Fibroblast of the aortic adventitia (primary cell): Measurements from ENCODE around the gene DEFB129. TPM values are rescaled to one million over a fixed set of nuclear protein-coding genes. Genes with fewer than 3 reads are reported as not detected.

ENCODE experiments used
- DNase-seq: peaks from one replicate; pipeline ENCODE4 v3.0.0-alpha.2; 2010; ENCODE audit warnings: low read depth
- H3K4me3 ChIP-seq: 2 replicates; pipeline ENCODE4 v1.5.1; 2011; ENCODE audit warnings: low read depth, mild to moderate bottlenecking, control low read depth, low read length, moderate library complexity
- CTCF ChIP-seq: IDR thresholded peaks from 2 replicates; pipeline ENCODE4 v1.5.1; 2011; ENCODE audit warnings: mild to moderate bottlenecking, low read length, control low read depth, inconsistent platforms; ENCODE audit not compliant: insufficient read depth
- total RNA-seq: library from RNA; depleted of rRNA; stranded (reverse); fragments of >200 nt; gene quantifications from 2 replicates; pipeline ENCODE4 v1.2.3, GENCODE V29; 2012; ENCODE audit warnings: low replicate concordance

The DEFB129 gene
- total RNA-seq, 1 donor: not detected

DNA sequence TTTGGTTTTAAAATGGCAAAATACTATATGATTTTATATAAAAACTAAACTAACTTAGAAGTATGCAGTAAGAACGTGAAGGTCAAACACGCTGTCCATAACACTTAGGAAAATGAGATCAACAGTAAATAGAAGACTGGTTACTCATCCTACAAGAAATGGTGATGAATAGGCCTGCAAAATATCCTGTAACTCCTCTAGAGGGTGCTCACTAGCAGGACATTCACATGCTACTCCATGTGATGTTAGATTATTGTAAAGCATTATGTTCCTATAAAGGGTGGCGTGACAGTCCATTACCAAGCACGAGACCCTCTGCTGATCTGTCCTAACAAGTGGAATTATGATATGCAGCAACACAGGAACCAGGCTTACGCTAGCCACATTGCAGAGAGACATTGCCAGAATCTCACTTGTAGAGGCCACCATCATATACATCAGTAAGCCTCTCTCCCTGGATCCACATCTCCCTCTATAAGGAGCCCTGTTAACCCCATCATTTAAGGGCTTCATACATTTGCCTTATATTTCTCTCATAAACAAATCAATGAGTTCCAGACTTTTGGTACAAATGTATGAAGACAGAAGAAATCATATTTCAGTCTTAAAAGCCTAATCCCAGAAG is 18.0 kb upstream of the DEFB129 start:
- TF ChIP-seq CTCF: peak; percentile 71
- DNase-seq: peak; percentile 80
- H3K4me3 ChIP-seq: no peak overlapping the region

GRCh38 chr20:210809-211502 is 16.1 kb upstream of the DEFB129 start:
- DNase-seq: no peak
- TF ChIP-seq CTCF: no peak
- H3K4me3 ChIP-seq: no peak overlapping the region

- DNase-seq: no peak
- TF ChIP-seq CTCF: no peak
- no peak overlapping the region for H3K4me3 ChIP-seq
These were observed 12.7 kb upstream of the DEFB129 start for GRCh38 chr20:214383-214782.

- H3K4me3 ChIP-seq: no peak overlapping the region
- no peak for DNase-seq
- TF ChIP-seq CTCF: no peak
These were observed 11.3 kb upstream of the DEFB129 start for GRCh38 chr20:215796-216195.

DNA sequence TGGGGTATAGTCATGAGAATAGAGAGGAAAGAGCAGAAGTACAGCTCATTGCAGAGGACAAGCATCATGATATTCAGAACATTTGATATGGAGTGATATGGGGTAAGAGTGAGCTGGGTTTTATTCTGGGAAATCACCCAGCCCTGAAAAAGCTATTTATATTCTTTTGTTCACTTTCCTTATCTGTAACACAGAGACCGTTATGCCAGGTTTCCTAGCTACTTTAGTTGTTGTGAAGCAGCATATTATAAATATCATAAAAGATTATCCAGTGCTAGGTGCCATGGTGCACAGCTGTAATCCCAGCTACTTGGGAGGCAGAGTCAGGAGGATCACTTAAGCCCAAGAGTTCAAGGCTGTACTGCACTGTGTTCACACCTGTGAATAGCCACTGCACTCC is 9.8 kb upstream of the DEFB129 start:
- TF ChIP-seq CTCF: no peak
- no peak overlapping the region for H3K4me3 ChIP-seq
- DNase-seq: no peak

- DNase-seq: peak; percentile 11
- TF ChIP-seq CTCF: peak; percentile 7
- no peak overlapping the region for H3K4me3 ChIP-seq
These were observed 7.6 kb upstream of the DEFB129 start for GRCh38 chr20:219290-220115.
